Upper lobe of right lung (tissue), 1 donor: ENCODE results near the gene RPS6KA2. TPM values are rescaled to one million over a fixed set of nuclear protein-coding genes. Genes with fewer than 3 reads are reported as not detected.
A peak's percentile ranks its signal among the peaks of the same experiment; 100 is the strongest.

Experiments used
- ATAC-seq: fragments of 200-7000 bp; cut with Tn5 transposase; one replicate; pipeline ENCODE4 v1.9.1; 2020; ENCODE audit warnings: mild to moderate bottlenecking, moderate library complexity
- DNase-seq: peaks from one replicate; pipeline ENCODE4 v3.0.0-alpha.2; 2020
- H3K27ac ChIP-seq: fragments of 200-600 bp; one replicate; pipeline ENCODE4 v1.8.0; 2022
- H3K27me3 ChIP-seq: fragments of 200-600 bp; one replicate; pipeline ENCODE4 v1.8.0; 2022; ENCODE audit warnings: mild to moderate bottlenecking
- H3K36me3 ChIP-seq: fragments of 200-600 bp; one replicate; pipeline ENCODE4 v1.8.0; 2022
- H3K4me1 ChIP-seq: fragments of 200-600 bp; one replicate; pipeline ENCODE4 v1.8.0; 2022
- H3K4me3 ChIP-seq: fragments of 200-600 bp; one replicate; pipeline ENCODE4 v1.8.0; 2022; ENCODE audit warnings: mild to moderate bottlenecking
- H3K9me3 ChIP-seq: fragments of 200-600 bp; one replicate; pipeline ENCODE4 v1.8.0; 2022
- intact Hi-C: fragments of 100-400 bp; cut with DNase I; formaldehyde crosslinking; loops from one replicate; pipeline ENCODE4 v1.11.0; 2022
- total RNA-seq: library from RNA; stranded (reverse); fragmentation: NEBNext Ultra II Directional; extraction: Animal tissue kit (Norgen Biotek cat#: 25700); gene quantifications from one replicate; pipeline ENCODE4 v1.2.1, GENCODE V29; 2021
- TF ChIP-seq, protein P1 (sequence below): fragments of 200-600 bp; IDR thresholded peaks from one replicate; pipeline ENCODE4 v1.8.0; 2022; ENCODE audit warnings: antibody characterized with exemption
- donor health status: DM: no; HTN: yes; CAD: no; lungs with severe emphysema.

RPS6KA2 gene
- total RNA-seq, 1 donor from 2014 or later: 136 TPM

DNA sequence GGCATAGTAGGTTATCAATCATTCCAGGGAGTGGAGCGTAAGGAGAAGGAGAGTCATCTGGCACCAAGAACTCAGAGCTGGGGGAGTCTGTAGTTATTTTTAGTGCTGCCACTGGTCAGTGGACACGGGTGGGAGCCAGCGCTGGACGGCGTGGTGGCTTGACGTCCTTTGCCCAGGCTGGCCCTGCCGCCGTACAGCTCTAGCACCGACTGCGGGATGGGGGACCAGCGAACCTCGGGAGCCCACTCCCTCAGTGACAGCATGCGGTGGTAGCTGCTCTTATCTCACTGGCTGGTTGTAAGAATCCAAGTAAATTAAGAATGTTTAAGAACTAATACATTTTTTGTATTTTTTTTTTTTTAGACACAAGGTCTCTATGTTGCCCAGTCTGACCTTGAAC, 32.5 kb upstream of the RPS6KA2 start:
- H3K27ac ChIP-seq: no peak overlapping the region
- H3K4me1 ChIP-seq: peaks cover 4% of the 10 kb centered on the region
- no peak for DNase-seq
- H3K4me3 ChIP-seq: no peak overlapping the region
- ATAC-seq: no peak
- intact Hi-C loops: no loop called here
- no peaks in the 10 kb centered on the region for H3K36me3 ChIP-seq
- H3K27me3 ChIP-seq: no peaks in the 10 kb centered on the region
- no peaks in the 10 kb centered on the region for H3K9me3 ChIP-seq
- TF ChIP-seq, protein P1, sequence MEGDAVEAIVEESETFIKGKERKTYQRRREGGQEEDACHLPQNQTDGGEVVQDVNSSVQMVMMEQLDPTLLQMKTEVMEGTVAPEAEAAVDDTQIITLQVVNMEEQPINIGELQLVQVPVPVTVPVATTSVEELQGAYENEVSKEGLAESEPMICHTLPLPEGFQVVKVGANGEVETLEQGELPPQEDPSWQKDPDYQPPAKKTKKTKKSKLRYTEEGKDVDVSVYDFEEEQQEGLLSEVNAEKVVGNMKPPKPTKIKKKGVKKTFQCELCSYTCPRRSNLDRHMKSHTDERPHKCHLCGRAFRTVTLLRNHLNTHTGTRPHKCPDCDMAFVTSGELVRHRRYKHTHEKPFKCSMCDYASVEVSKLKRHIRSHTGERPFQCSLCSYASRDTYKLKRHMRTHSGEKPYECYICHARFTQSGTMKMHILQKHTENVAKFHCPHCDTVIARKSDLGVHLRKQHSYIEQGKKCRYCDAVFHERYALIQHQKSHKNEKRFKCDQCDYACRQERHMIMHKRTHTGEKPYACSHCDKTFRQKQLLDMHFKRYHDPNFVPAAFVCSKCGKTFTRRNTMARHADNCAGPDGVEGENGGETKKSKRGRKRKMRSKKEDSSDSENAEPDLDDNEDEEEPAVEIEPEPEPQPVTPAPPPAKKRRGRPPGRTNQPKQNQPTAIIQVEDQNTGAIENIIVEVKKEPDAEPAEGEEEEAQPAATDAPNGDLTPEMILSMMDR: no peak

DNA sequence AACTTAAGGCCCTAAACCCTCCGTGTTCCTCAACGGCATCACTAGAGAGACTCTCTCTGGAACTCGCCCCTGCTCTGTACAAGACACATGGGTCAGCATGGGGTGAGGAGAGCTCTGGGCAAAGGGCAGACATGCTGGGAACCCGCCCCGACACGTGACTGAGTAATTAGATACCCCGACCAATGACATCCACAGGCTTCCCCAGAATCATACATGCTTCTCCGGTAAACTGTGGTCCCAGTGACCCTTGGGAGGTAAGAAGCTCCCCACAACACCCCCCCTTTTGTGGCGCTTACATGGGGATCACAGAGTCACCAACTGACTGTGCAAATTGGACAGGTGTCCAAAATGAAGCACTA, 31.7 kb upstream of the RPS6KA2 start:
- peaks cover 4% of the 10 kb centered on the region for H3K4me1 ChIP-seq
- intact Hi-C loops: no loop called here
- no peak for ATAC-seq
- H3K27ac ChIP-seq: no peak overlapping the region
- TF ChIP-seq, protein P1: no peak
- H3K9me3 ChIP-seq: no peaks in the 10 kb centered on the region
- no peaks in the 10 kb centered on the region for H3K36me3 ChIP-seq
- no peak overlapping the region for H3K4me3 ChIP-seq
- DNase-seq: no peak
- no peaks in the 10 kb centered on the region for H3K27me3 ChIP-seq

DNA sequence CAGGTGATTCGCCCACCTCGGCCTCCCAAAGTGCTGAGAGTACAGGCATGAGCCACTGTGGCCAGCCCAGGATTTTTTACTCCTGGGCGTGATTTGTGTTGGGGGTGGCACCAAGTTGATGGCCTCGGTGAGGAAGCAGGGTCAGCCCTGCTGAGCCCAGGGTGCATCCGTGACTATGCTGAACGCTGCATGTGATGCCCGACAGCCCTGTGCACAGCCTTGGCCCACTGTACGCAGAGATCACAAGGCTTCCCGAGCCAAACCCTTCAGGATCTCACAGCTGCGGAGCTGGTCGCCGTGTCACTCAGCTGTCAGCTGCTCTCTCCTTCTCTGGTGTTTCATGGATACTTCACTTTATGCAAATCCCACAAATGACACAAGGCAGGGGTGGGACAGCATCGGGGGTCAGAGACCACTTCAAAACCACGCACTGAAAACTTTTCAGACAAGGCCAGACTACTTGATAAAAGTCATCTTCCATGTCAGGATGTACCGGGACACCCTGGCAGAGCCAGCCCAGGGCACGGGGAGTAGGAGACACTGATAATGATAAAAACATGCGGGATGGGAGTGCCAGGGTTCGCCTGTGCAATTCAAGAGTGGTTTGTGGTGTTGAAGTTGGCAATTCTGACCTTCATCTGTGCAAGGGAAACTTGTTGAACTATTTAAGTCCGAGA, 31.2 kb upstream of the RPS6KA2 start:
- ATAC-seq (no peak), DNase-seq (no peak)
- TF ChIP-seq, protein P1: no peak
- no peaks in the 10 kb centered on the region for H3K27me3 ChIP-seq
- H3K27ac ChIP-seq: no peak overlapping the region
- intact Hi-C loops: no loop called here
- no peaks in the 10 kb centered on the region for H3K9me3 ChIP-seq
- no peaks in the 10 kb centered on the region for H3K4me1 ChIP-seq
- H3K36me3 ChIP-seq: no peaks in the 10 kb centered on the region
- H3K4me3 ChIP-seq: no peak overlapping the region

DNA sequence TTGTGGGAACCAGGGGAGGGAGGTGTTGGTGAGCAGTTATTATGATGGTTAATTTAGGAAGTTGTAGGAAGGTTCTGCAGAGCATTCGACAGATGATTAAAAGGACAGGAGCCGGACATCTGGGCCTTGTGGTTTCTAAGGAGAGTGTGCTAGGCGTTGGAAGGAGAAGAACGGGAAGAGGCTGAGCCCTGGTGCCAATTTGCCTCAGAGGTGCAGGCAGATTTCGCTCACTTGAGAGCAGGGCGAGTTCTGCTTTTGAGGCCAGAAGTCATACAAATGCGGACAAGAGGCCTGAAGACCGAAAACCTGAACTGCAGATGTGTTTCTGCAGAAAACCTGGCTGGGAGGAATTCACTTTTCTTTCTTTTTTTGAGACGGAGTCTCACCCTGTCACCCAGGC, 30.5 kb upstream of the RPS6KA2 start:
- Histone ChIP-seq H3K9me3 (no peaks in the 10 kb centered on the region), H3K4me1 (no peaks in the 10 kb centered on the region), H3K27me3 (no peaks in the 10 kb centered on the region), H3K4me3 (no peak overlapping the region), H3K36me3 (no peaks in the 10 kb centered on the region), H3K27ac (no peak overlapping the region)
- peak; percentile 41 for ATAC-seq
- TF ChIP-seq, protein P1: no peak
- DNase-seq: no peak
- intact Hi-C loops: no loop called here

DNA sequence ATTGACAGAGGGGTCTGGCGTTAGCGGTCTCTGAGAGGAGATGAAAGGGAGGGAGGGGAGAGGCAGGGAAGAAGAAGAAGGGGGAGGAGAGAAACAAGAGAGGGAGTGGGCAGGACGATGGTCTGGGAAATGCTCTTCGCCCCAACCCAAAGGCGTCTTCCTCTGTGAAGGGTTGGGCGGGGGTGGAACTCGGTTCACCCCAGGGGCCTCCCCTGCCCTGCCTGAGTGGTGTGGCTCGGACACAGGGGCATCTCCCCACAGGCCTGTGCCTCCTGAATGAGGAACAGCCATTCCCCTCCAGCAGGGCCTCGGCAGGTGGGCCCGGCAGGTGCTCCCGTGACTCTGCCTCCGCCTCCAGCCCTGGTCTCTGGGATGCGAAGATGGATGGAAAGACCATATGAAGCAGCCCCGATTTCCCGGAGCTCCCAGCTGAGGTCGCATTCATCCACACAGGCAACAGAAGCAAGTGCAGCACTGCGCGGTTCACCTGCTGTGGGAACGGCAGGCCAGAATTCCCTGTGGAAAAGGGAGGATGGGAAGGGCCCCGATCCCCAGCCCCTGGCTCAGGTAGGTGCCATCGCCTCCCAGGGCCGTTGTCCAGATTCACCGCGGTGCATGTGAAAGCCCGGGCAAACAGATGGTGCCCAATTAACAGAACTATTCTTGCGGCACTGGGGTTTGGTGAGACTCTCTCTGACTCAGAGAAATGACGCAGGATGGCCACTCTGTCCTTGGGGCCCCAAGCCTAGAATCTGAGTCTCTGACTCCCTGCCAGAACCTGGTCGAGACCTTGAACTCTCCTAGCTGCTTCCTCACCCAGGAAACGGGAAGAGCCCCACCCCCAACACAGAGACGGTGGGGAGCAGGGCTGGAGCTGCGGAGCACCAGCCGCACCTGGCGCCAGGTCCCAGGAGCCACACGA, 29.4 kb upstream of the RPS6KA2 start:
- peak; percentile 39 for ATAC-seq
- Histone ChIP-seq H3K36me3 (no peaks in the 10 kb centered on the region), H3K9me3 (no peaks in the 10 kb centered on the region), H3K4me1 (no peaks in the 10 kb centered on the region), H3K27ac (no peak overlapping the region), H3K27me3 (no peaks in the 10 kb centered on the region), H3K4me3 (no peak overlapping the region)
- TF ChIP-seq, protein P1: no peak
- DNase-seq: no peak
- intact Hi-C loops: no loop called here
